Caco-2 (cell line): ENCODE data around the gene LTBP1. TPM values are rescaled to one million over a fixed set of nuclear protein-coding genes. Genes with fewer than 3 reads are reported as not detected.

Source experiments
- BruUV-seq: library from RNA; stranded (reverse); fragments of 400-500 nt; replicated peaks from 2 replicates; lab custom pipeline; 2021; lab: Mats Ljungman, UMichigan
- CTCF ChIA-PET: fragments of 300-600 bp; sonication (Branson Sonifier 250); formaldehyde crosslinking; loops from one replicate; lab custom pipeline; 2022; ENCODE audit warnings: antibody characterized with exemption; lab: Charles Lee
- POLR2A ChIA-PET: fragments of 300-600 bp; sonication (Branson Sonifier 250); formaldehyde crosslinking; loops from one replicate; lab custom pipeline; 2022; ENCODE audit warnings: antibody characterized with exemption; lab: Charles Lee
- DNase-seq, 2 experiments: peaks; one replicate each; pipeline versions ENCODE4 v3.0.0 to v3.0.0-alpha.2; 2020 to 2022
- H3K27me3 ChIP-seq: replicated peaks from 2 replicates; pipeline ENCODE4 v1.6.0; 2011; ENCODE audit warnings: low read length; ENCODE audit not compliant: control insufficient read depth, insufficient read depth
- H3K36me3 ChIP-seq: 2 replicates; pipeline ENCODE4 v1.5.1; 2011; ENCODE audit warnings: low read length; ENCODE audit not compliant: control insufficient read depth, insufficient read depth
- H3K4me1 ChIP-seq: fragments of 250-450 bp; sonication (Bioruptor Pico); 2 replicates; pipeline ENCODE4 v1.5.1; 2020; ENCODE audit warnings: mild to moderate bottlenecking
- H3K4me3 ChIP-seq: 2 replicates; pipeline ENCODE4 v1.5.1; 2011; ENCODE audit warnings: low read depth, mild to moderate bottlenecking, control low read depth, low read length
- H3K9me3 ChIP-seq: fragments of 250-450 bp; sonication (Bioruptor Pico); 2 replicates; pipeline ENCODE4 v1.5.1; 2020; ENCODE audit warnings: mild to moderate bottlenecking, moderate library complexity
- H3K27ac Mint-ChIP-seq: one replicate; pipeline ENCODE4 v1.8.0; 2022; ENCODE audit warnings: mixed read lengths; ENCODE audit not compliant: unreplicated experiment
- H3K27me3 Mint-ChIP-seq: one replicate; pipeline ENCODE4 v1.8.0; 2022; ENCODE audit warnings: mixed read lengths; ENCODE audit not compliant: insufficient read depth, unreplicated experiment
- H3K36me3 Mint-ChIP-seq: one replicate; pipeline ENCODE4 v1.8.0; 2022; ENCODE audit warnings: mild to moderate bottlenecking, mixed read lengths; ENCODE audit not compliant: insufficient read depth, unreplicated experiment
- H3K4me1 Mint-ChIP-seq: one replicate; pipeline ENCODE4 v1.8.0; 2022; ENCODE audit warnings: low read depth, mixed read lengths; ENCODE audit not compliant: unreplicated experiment
- H3K4me3 Mint-ChIP-seq: one replicate; pipeline ENCODE4 v1.8.0; 2022; ENCODE audit warnings: mild to moderate bottlenecking, moderate library complexity, mixed read lengths; ENCODE audit not compliant: unreplicated experiment
- H3K9me3 Mint-ChIP-seq: one replicate; pipeline ENCODE4 v1.8.0; 2022; ENCODE audit warnings: mixed read lengths; ENCODE audit not compliant: unreplicated experiment
- CTCF ChIP-seq, 2 experiments: fragments of 200-600 bp in 1 of 2; IDR thresholded peaks; 1 replicate in 1 of 2; 2 replicates in 1 of 2; pipeline versions ENCODE4 v1.5.1 to v1.8.0; 2011 to 2022; ENCODE audit warnings: antibody characterized with exemption in 1 of 2, control low read depth in 1 of 2, inconsistent platforms in 1 of 2, low read depth in 1 of 2, low read length in 1 of 2, mild to moderate bottlenecking in 1 of 2, moderate library complexity in 1 of 2; ENCODE audit not compliant: insufficient read depth in 1 of 2, severe bottlenecking in 1 of 2, unreplicated experiment in 1 of 2
- intact Hi-C: fragments of 100-400 bp; cut with micrococcal nuclease; formaldehyde crosslinking; loops from one replicate; pipeline ENCODE4 v1.10.0; 2022; ENCODE audit not compliant: unreplicated experiment
- total RNA-seq: library from RNA; stranded (reverse); gene quantifications from 2 replicates; pipeline ENCODE4 v1.2.3, GENCODE V29; 2022

The LTBP1 gene
- total RNA-seq, 1 experiment from 2014 or later, result 64.2 TPM

- TF ChIP-seq CTCF (IDR thresholded peaks at IDR 0.05; ENCODE audit: insufficient read depth in 1 of 2, low read depth in 1 of 2, low read length in 1 of 2, severe bottlenecking in 1 of 2, unreplicated experiment in 1 of 2), result no peak
- ChIA-PET CTCF (no interaction called here), POLR2A (no interaction called here)
- no peaks in the 10 kb centered on the region for H3K4me1 ChIP-seq
- no TSS peak for BruUV-seq
- Mint-ChIP-seq H3K4me1 (no peaks in the 10 kb centered on the region), H3K4me3 (no peak overlapping the region), H3K9me3 (no peaks in the 10 kb centered on the region), H3K27me3 (no peaks in the 10 kb centered on the region), H3K27ac (no peak overlapping the region), H3K36me3 (no peaks in the 10 kb centered on the region)
- no peaks in the 10 kb centered on the region for H3K9me3 ChIP-seq
- no peak for DNase-seq
- no peak overlapping the region for H3K4me3 ChIP-seq
- intact Hi-C loops, result no loop called here
- no peaks in the 10 kb centered on the region for H3K27me3 ChIP-seq
- H3K36me3 ChIP-seq, result no peaks in the 10 kb centered on the region
Measured at GRCh38 chr2:33369191-33369590, 422.4 kb downstream of the LTBP1 start.

GRCh38 chr2:33370636-33371265 lies 424.0 kb downstream of the LTBP1 start:
- Histone ChIP-seq H3K36me3 (no peaks in the 10 kb centered on the region), H3K4me3 (no peak overlapping the region), H3K4me1 (no peaks in the 10 kb centered on the region), H3K27me3 (no peaks in the 10 kb centered on the region), H3K9me3 (no peaks in the 10 kb centered on the region)
- Mint-ChIP-seq H3K9me3 (no peaks in the 10 kb centered on the region), H3K4me1 (no peaks in the 10 kb centered on the region), H3K27me3 (no peaks in the 10 kb centered on the region), H3K4me3 (no peak overlapping the region), H3K36me3 (no peaks in the 10 kb centered on the region), H3K27ac (no peak overlapping the region)
- POLR2A ChIA-PET, result interaction anchor here (0.6 kb wide), 1 partner anchor 581 kb away, joined by 3 read pairs; no protein-coding TSS in a partner anchor
- no peak for TF ChIP-seq CTCF (IDR thresholded peaks at IDR 0.05; ENCODE audit: insufficient read depth in 1 of 2, low read depth in 1 of 2, low read length in 1 of 2, severe bottlenecking in 1 of 2, unreplicated experiment in 1 of 2)
- CTCF ChIA-PET, result no interaction called here
- DNase-seq, result no peak
- intact Hi-C loops, result loop anchor here (5.0 to 10.0 kb wide), 2 partner anchors 266 to 423 kb away; partner anchors contain the start of gene LTBP1
- no TSS peak for BruUV-seq

- Mint-ChIP-seq H3K4me3 (no peak overlapping the region), H3K4me1 (no peaks in the 10 kb centered on the region), H3K27me3 (no peaks in the 10 kb centered on the region), H3K9me3 (no peaks in the 10 kb centered on the region), H3K36me3 (no peaks in the 10 kb centered on the region), H3K27ac (no peak overlapping the region)
- H3K27me3 ChIP-seq, result no peaks in the 10 kb centered on the region
- H3K36me3 ChIP-seq, result no peaks in the 10 kb centered on the region
- intact Hi-C loops, result loop anchor here (5.0 to 10.0 kb wide), 2 partner anchors 267 to 424 kb away; partner anchors contain the start of gene LTBP1
- no peak for TF ChIP-seq CTCF (IDR thresholded peaks at IDR 0.05; ENCODE audit: insufficient read depth in 1 of 2, low read depth in 1 of 2, low read length in 1 of 2, severe bottlenecking in 1 of 2, unreplicated experiment in 1 of 2)
- H3K9me3 ChIP-seq, result no peaks in the 10 kb centered on the region
- H3K4me1 ChIP-seq, result no peaks in the 10 kb centered on the region
- BruUV-seq, result no TSS peak
- ChIA-PET POLR2A (no interaction called here), CTCF (no interaction called here)
- no peak for DNase-seq
- no peak overlapping the region for H3K4me3 ChIP-seq
Measured at GRCh38 chr2:33371304-33372090, 424.7 kb downstream of the LTBP1 start.
